NCI-H2107 treated with DMSO at 0.1 percent for 48 hours (cell line): ENCODE measurements around the gene TCHP.

Experiments
- DNase-seq: peaks from one replicate; lab custom pipeline; 2025; ENCODE audit not compliant: unreplicated experiment; lab: John Stamatoyannopoulos, UW

TCHP gene

DNA sequence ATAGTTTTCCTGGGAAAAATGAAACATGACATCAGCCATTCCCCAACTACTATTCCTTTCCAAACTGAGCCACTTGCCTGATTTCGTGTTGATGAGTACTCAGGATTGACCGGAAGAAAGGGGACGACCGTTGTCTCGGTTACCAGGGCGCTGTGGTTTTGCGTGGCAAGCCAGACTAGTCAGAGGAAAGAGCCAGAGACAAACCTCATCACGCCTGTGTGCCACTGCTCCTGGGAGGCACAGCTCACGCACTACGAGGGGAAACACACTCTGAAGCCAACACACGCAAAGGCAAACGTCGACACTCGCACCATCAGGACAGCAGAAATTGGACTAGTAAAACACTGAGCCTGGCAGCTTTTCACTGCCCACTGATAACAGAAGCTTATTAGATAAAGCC, 61.1 kb downstream of the TCHP start:
- no peak for DNase-seq

DNA sequence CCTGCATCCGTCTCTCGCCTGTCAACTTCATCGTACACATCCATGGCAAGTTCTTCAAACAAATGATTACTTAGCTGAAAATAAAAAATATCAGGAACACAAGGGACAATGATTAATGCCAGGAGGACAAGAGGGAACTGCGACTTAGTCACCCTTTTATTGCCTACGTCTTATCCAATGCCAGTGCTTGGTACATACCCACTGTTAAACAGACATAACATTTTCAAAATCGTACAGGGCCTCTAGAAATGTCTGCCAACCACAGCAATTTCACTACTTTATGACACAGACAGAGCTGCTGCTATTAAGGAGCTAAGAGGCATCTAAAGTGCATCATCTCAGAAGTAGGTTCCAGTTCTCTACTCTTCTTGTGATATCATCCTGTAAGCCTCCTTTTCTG, 61.5 kb downstream of the TCHP start:
- no peak for DNase-seq

DNA sequence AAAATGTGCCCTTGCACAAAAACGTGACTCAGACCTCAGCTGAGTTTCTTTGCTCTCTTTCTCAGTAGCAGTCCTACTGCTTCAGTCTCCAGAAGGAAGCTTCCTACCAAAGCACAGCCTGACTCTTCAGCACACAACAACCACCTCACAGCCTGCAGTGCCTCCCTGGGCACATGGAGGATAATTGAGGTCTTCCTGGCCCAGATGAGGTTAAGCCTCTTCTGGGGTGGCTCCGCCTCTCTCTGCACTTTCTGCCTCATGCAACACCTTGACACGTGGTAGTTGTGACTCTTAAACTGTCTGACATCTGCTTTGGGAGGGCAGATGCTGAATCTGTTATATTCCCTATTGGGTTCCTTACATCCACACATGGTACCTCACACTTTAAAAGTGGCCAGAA, 62.3 kb downstream of the TCHP start:
- no peak for DNase-seq

DNA sequence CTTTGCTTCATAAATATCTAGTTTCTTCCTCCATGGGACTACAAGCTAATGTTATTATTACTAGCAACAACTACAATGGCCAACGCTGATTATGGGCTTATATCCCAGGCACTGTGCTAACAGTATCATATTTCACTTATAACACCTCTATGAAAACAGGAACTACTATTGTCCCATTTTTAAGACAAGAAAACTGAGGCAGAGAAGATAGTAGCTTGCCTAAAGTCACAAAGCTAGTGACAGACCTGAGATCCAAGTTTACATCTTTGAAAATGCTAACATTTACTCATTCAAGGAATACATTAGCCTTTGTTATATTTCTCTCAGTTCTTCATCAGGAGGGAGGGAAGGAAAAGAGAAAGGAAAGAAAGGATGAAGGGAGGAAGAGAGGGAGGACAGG, 63.3 kb downstream of the TCHP start:
- no peak for DNase-seq

DNA sequence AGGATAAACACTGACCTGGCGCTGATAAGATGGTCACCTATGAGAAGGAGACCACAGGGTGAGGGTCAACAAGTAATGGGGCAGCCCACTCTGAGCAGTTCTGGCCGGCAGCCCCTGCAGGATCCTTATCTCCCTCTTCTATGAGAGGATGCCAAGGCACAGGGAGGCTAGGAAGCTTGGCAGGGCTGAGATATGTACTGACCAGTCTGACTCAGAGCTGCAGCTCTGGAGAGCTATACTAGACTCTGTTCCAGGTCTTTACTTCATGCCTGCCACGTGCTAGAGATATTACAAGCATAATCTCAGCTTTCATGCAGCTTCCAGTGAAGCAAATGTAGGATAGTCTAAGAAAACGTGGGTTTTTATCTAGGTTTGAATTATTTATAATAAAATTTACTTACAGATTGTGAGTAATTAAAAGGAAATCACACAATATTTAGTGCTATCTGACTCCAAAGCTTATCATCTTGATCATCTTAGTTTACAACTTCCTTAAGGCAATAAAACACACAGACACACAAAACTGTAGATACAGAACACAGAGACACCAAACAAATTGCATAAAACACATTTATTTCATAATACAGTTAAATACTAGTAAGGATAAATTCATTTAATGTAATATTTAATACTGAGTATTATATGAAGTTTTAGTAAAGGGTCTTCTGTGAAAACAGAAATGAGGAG, 63.8 kb downstream of the TCHP start:
- no peak for DNase-seq

DNA sequence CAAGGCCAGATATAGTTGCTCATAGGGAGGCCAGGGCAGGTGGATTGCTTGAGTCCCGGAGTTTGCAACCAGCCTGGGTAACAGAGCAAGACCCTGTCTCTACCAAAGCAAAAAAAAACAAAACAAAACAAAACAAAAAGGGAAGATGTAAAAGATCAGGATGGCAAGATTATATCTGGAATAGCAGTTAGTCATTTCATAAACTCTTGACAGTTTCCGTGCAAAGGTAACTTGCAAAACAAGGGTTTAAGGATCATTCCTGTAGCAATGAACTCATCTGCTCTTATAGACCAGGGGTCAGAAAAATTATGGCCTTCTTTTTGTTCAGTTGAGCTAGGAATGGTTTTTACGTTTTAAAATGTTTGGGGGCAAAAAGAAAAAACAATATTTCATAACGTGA, 66.5 kb downstream of the TCHP start:
- DNase-seq, result no peak

DNA sequence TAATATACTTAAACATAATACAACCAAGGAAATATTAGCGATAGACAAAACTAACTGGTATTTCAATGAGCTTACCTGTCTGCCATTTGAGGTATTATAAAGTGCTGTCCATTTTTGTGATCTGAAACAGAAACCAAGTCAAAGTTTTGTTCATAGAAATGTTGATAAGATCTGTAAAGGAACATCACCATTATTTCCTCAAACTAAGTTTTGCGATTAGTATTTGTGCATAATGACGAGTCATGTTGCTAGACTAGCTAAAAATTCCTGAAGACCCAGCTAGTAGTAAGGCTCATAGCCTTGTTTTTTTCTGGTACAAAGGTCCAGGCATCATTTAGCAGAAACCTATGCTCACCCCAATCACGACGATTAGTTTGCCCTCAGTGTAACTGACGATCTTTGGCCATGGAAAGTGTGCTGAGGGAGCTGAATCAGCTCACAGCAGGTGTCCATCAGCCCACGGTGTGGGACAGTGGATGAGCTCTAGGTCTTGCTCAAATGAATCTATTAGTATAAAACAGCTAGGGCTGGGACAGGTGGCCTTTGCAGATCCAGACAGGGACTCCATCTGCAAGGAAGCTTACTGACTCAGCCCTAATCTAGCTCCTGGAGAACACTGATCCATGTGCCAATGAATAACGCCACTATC, 67.4 kb downstream of the TCHP start:
- DNase-seq, result no peak
